G401 (cell line): Measurements from ENCODE around the gene FANCM. TPM values are rescaled to one million over a fixed set of nuclear protein-coding genes. Genes with fewer than 3 reads are reported as not detected.
"Not testable (repeated sequence)": the region's sequence is repeated elsewhere in the genome, so short reads cannot be mapped to it uniquely, and the experiment has no call there.

ENCODE experiments used
- DNase-seq: peaks from one replicate; pipeline ENCODE4 v3.0.0-alpha.2; 2015; ENCODE audit warnings: low spot score
- in situ Hi-C: cut with HindIII; loops from 2 replicates; pipeline ENCODE4 v1.10.0; 2016; ENCODE audit warnings: low sequenced_read_pairs, mixed read lengths
- total RNA-seq: library from RNA; depleted of rRNA; stranded (reverse); fragments of >200 nt; shearing (Covaris generic); gene quantifications from 2 replicates; pipeline ENCODE4 v1.2.3, GENCODE V29; 2014; rRNA removed

FANCM gene
- total RNA-seq, 1 experiment from 2014 or later, result 4.4 TPM

DNA sequence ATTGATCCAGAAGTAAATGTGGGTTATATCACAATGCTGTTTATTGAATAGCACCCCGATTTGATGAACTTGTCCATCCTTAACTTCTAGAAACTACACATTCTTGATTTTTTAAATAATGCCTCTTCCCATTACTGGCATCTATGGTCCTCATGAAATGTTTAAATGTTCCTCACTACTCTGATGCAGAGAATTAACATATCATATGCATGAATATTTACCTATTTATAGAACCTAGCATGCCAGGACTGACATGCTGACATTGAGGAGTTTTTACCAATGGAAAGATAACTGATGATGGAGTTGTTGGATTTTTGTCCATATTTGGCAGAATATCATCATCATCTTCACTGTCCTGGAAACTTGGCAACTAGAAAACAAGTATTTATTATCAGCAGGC is 74.4 kb downstream of the FANCM start:
- DNase-seq, result no peak
- in situ Hi-C loops, result no loop called here

- in situ Hi-C loops, result no loop called here
- DNase-seq, result no peak
Observed at GRCh38 chr14:45211295-45211694, 75.6 kb downstream of the FANCM start.

GRCh38 chr14:45212231-45212630 is 76.5 kb downstream of the FANCM start:
- in situ Hi-C loops, result no loop called here
- no peak for DNase-seq

GRCh38 chr14:45213716-45214115 is 78.0 kb downstream of the FANCM start:
- in situ Hi-C loops, DNase-seq: not testable (repeated sequence)

DNA sequence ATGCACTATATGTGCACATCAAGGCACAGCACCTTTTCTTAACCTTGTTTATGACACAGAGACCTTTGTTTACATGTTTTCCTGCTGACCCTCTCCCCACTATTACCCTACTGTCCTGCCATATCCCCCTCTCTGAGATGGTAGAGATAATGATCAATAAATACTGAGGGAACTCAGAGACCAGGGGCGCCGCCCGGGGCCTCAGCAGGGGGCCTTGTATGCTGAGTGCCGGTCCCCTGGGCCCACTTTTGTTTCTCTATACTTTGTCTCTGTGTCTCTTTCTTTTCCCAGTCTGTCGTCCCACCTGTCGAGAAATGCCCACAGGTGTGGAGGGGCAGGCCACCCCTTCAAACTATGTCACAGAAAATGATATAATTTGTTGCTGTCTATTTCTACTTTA is 78.6 kb downstream of the FANCM start:
- DNase-seq, in situ Hi-C loops: not testable (repeated sequence)

- no peak for DNase-seq
- in situ Hi-C loops, result no loop called here
Observed at GRCh38 chr14:45222485-45223262, 86.9 kb downstream of the FANCM start.

DNA sequence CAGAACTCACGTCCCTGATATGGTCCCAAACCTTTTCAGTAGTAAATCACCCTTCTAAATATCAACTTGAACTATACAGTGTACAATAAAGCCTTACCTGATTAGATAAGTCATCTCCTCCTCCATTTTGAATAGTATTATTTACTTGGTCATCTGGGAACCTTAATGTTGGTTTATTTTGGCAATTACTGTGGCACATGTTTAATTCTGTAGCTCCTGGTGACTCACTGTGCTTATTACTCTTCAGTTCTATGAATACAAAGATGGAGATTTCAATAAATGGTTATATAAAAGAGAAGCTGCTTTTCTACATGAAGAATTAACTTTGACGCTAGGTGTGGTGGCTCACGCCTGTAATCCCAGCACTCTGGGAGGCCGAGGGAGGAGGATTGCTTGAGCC is 91.8 kb downstream of the FANCM start:
- in situ Hi-C loops, result no loop called here
- DNase-seq, result no peak

DNA sequence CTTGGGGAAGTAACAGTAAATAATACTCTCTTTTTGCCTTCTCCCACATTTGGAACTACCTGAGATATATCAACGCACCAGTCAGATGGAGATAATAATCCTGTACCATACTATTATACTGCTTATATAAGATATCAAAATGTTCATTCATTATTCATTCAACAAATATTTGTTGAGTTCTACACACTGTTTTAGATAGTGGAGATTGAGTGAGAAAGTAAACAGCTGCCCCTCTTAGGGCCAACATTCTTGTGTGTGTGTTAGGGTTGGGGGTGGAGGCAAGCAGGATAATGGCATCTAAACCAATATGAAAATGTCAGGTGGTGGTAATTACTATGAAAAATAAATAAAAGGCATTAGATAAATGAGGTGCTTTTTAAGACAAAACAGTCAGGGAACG is 103.3 kb downstream of the FANCM start:
- DNase-seq, result no peak
- in situ Hi-C loops, result no loop called here

GRCh38 chr14:45242706-45243105 is 107.0 kb downstream of the FANCM start:
- in situ Hi-C loops, result no loop called here
- DNase-seq, result no peak

DNA sequence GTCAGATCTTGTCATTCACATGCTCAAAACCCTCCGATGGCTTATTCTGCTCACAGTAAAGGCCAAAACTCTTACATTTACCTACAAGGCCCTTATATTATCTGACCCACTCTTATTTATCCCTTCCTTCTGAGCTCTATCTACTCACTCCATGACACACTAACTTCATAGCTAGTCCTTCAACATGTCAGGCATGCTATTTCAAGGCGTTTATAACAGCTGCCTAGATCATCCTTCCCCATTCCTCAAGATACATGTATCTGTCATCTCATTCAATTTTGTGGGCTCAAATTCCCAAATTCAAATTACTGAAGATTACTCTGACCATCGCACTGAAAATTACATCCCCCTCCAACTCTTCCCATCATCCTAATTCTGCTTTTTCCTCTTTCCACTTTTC is 110.4 kb downstream of the FANCM start:
- in situ Hi-C loops, result no loop called here
- no peak for DNase-seq

- no peak for DNase-seq
- in situ Hi-C loops, result no loop called here
Observed at GRCh38 chr14:45246691-45247090, 111.0 kb downstream of the FANCM start.

- no peak for DNase-seq
- in situ Hi-C loops, result no loop called here
Observed at GRCh38 chr14:45247427-45247826, 111.7 kb downstream of the FANCM start.

DNA sequence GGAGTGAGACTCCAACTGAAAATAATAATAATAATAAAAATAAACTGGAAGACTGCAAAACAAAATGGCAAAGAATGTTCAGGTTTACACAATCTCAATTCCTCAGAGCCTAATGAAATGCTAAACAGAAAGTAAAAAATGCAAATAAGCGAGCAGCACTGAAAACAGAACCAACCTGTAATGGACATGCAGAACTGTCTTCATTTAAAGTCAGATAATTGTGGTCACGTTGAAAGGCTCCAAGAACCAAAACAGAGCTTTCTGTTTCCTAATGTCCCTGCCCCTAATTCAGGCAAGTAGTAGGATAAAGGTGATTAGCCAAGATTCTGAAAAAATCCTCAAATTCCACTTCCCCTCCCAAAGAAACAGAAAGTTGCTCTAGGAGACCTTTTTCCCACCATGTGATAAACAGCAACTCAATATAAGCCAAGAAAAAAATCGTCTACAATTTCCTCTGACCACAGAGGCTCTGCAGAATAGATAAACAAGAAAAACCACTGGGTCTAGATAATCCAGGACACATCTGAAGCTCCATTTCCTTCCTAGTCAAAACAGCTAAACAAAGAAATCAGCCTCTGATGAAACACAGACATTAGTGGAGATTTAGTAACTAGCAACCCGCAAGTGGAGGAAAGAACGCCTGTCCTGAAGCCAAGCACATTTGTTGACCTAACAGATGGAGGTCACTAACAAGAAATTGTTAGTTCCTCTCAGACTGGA is 114.3 kb downstream of the FANCM start:
- DNase-seq, result no peak
- in situ Hi-C loops, result no loop called here

Other genes with a start within 250 kb of the FANCM start
- 0.68 and 2.7 TPM in 2 replicates for gene KLHL28, start 174.0 kb upstream of the FANCM start, total RNA-seq
- 4.4 and 6.8 TPM in 2 replicates for gene TOGARAM1, start 173.7 kb upstream of the FANCM start, total RNA-seq
- gene PRPF39, start 51.8 kb upstream of the FANCM start, total RNA-seq, result 27.1 and 28.3 TPM in 2 replicates
- gene FKBP3, start 1.4 kb upstream of the FANCM start, total RNA-seq, result 39.7 and 77.7 TPM in 2 replicates
- gene MIS18BP1, start 117.3 kb downstream of the FANCM start, total RNA-seq, result 24.2 and 32.8 TPM in 2 replicates